ENCODE measurements around the gene LSM14A.
"Not testable (repeated sequence)": the region's sequence is repeated elsewhere in the genome, so short reads cannot be mapped to it uniquely, and the experiment has no call there.

Gene LSM14A

GRCh38 chr19:34229721-34230120 is 57.4 kb downstream of the LSM14A start:
- DNase-seq (ENCODE audit: low read depth): no peak

- DNase-seq (ENCODE audit: low read depth): no peak
These were observed 58.5 kb downstream of the LSM14A start for GRCh38 chr19:34230820-34231219.

- no peak for DNase-seq (ENCODE audit: low read depth)
These were observed 59.1 kb downstream of the LSM14A start for GRCh38 chr19:34231439-34231838.

- DNase-seq (ENCODE audit: low read depth): no peak
These were observed 60.5 kb downstream of the LSM14A start for GRCh38 chr19:34232566-34233481.

GRCh38 chr19:34235425-34235940 is 63.2 kb downstream of the LSM14A start:
- DNase-seq (ENCODE audit: low read depth): no peak

- DNase-seq (ENCODE audit: low read depth): no peak
These were observed 64.0 kb downstream of the LSM14A start for GRCh38 chr19:34236035-34236987.

- DNase-seq (ENCODE audit: low read depth): no peak
These were observed 65.0 kb downstream of the LSM14A start for GRCh38 chr19:34237283-34237682.

GRCh38 chr19:34237939-34238338 is 65.6 kb downstream of the LSM14A start:
- DNase-seq (ENCODE audit: low read depth): no peak

- no peak for DNase-seq (ENCODE audit: low read depth)
These were observed 69.4 kb downstream of the LSM14A start for GRCh38 chr19:34241513-34242337.

- not testable (repeated sequence) for DNase-seq (ENCODE audit: low read depth)
These were observed 71.0 kb downstream of the LSM14A start for GRCh38 chr19:34243138-34243875.

- no peak for DNase-seq (ENCODE audit: low read depth)
These were observed 71.7 kb downstream of the LSM14A start for GRCh38 chr19:34243876-34244578.

- DNase-seq (ENCODE audit: low read depth): no peak
These were observed 72.5 kb downstream of the LSM14A start for GRCh38 chr19:34244611-34245299.

GRCh38 chr19:34246340-34246739 is 74.0 kb downstream of the LSM14A start:
- no peak for DNase-seq (ENCODE audit: low read depth)

GRCh38 chr19:34248941-34249340 is 76.6 kb downstream of the LSM14A start:
- DNase-seq (ENCODE audit: low read depth): no peak

- DNase-seq (ENCODE audit: low read depth): not testable (repeated sequence)
These were observed 80.9 kb downstream of the LSM14A start for GRCh38 chr19:34253167-34253566.

- not testable (repeated sequence) for DNase-seq (ENCODE audit: low read depth)
These were observed 81.4 kb downstream of the LSM14A start for GRCh38 chr19:34253681-34254045.

- no peak for DNase-seq (ENCODE audit: low read depth)
These were observed 81.9 kb downstream of the LSM14A start, which contains the start of gene GARRE1 for GRCh38 chr19:34254046-34254697. Gene GARRE1 (plus strand): TSS chr19:34254554. CDS start chr19:34300474, 45,920 bp downstream.

GRCh38 chr19:34254698-34255432 is 82.6 kb downstream of the LSM14A start:
- no peak for DNase-seq (ENCODE audit: low read depth)
